Activated CD4-positive, alpha-beta T cell treated with anti-CD3 and anti-CD28 coated beads, Interleukin-10, Interleukin-2, amounts not matched to agents 100 ng/mL and 50 ng/mL, durations not matched to agents 16 hours and 8 hours (primary cell): ENCODE measurements around the gene UBASH3A.

Experiments
- DNase-seq: peaks from one replicate; pipeline ENCODE4 v3.0.0-alpha.2; 2020

Gene UBASH3A

GRCh38 chr21:42375506-42375905 lies 28.2 kb upstream of the UBASH3A start:
- no peak for DNase-seq

GRCh38 chr21:42375966-42376337 lies 27.8 kb upstream of the UBASH3A start:
- DNase-seq = no peak

DNA sequence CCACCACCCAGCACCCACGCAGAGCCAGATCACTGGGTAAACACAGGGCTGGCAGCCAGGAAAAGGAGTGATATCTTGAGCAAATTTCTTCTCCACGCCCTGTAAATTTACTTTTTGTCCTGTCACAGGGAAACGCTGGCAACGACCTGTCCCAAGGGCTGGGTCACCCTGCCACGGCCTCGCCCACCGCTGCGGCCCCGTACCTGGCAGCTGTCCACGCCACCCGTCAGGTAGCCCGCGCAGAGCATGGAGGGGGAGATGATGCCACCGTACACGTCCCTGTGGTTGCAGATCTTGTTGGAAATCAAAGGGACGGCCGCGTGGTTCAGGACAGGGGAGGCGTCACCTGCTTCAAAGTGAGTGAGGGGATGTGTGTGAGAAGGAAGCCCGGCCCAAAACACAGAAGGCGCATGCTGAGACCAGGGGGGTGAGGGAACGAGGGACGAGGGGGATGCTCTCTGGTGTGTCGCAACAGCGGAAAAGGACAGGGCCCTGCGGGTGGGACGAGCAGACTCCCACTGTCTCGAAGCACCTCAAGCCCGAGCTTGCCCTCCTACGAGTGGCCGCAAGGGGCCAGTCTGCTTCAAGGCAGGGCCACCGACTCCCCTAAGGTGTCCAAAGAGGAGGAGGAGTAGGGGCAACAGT lies 27.2 kb upstream of the UBASH3A start:
- DNase-seq = peak; percentile 67

DNA sequence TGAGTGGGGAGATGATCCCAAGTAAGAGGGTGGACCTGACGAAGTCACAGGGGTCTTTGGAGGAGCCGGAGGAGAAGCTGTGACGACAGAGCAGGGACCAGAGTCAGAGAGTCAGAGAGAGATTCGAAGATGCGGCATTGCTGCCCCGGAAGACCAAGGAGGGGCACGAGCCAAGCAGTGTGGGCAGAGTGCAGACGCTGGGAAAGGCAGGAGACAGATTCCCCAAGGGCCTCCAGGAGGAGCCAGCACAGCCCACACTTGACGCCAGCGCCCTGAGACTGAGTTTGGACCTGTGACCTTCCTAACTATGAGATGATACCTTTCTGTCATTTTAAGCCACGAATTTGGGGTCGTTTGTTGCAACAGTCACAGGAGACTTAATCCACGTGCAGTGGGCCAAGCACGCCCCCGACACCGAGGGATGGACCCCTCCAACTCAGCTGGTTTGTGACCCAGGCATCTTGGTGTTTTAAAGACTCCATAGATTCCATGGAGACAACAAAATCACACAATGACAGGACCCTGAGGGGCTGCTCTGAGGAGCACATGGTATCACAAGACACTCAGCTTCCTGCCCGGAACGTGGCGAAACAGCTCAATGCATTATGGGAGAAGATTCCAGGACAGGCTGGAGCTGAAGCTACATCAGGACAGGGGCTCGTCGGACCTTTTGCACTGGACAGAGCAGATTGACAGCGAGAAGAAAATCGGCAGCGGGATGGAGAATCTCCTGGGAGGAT lies 26.3 kb upstream of the UBASH3A start:
- DNase-seq = no peak

- no peak for DNase-seq
These were observed 25.8 kb upstream of the UBASH3A start for GRCh38 chr21:42377951-42378340.

DNA sequence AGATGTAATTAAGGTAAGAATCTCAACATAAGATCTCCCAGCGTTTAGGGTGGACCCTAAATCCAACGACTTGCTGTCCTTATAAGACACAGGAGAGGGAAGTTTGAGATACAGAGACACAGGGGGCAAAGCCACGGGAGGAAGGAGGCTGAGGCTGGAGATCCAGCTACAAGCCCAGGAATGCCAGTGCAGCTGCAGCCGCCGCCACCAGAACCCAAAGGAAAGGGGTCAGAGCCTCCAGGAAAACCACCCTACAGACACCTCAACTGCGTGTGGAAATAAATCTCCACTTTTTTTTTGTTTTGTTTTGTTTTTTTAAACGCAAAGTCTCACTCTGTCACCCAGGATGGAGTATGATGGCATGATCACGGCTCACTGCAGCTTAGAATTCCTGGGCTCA lies 25.3 kb upstream of the UBASH3A start:
- DNase-seq = no peak

- no peak for DNase-seq
These were observed 24.1 kb upstream of the UBASH3A start for GRCh38 chr21:42379426-42380215.

DNA sequence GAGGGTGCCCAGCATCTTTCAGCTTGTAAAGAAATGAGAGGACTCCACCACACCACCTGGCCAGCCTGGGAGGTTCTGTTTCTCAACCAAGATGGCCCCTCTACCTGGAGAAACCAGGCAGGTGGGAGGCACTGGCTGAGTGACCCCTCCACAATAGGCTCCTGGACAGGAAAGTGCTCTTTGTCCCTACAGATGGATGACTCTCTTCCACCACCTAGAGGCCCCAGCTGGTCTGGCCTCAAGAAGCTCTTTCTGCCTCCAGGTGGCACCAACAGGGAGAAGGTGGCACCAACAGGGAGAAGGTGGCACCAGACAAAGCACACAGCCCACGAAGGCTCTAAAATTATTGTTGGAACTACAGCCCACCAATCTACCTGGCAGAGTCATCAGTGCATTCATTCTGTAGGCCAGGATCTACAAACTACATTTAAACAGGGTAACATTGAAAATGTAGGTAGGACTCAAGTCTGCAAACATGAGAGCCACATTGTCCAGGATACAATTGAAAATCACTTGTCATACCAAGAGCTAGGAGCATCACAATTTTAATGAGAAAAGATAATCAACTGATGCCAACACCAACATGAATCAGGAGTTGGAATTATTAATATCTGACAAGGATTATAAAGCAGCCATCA lies 22.2 kb upstream of the UBASH3A start:
- DNase-seq = peak; percentile 57

DNA sequence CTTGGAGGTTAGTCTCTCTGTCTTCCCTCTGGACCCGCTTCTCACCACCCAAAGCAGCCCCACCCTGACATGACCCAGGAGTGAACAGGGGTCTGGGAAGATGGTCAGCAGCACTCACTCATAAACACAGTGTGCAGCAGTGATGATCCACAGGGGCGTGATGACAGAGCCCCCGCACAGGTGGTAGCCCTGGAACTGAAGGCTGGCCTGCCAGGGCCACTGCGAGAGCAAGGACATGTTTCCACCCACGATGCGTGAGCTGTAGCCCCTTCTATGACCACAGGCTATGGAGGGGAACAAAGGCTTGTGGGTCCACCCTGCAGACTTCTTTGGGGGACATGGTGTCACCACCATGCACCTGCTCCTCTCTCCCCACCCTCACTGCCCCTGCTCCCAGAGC lies 20.8 kb upstream of the UBASH3A start:
- DNase-seq = no peak

- DNase-seq = no peak
These were observed 20.4 kb upstream of the UBASH3A start for GRCh38 chr21:42383331-42383730.

GRCh38 chr21:42384156-42384945 lies 19.4 kb upstream of the UBASH3A start:
- no peak for DNase-seq

DNA sequence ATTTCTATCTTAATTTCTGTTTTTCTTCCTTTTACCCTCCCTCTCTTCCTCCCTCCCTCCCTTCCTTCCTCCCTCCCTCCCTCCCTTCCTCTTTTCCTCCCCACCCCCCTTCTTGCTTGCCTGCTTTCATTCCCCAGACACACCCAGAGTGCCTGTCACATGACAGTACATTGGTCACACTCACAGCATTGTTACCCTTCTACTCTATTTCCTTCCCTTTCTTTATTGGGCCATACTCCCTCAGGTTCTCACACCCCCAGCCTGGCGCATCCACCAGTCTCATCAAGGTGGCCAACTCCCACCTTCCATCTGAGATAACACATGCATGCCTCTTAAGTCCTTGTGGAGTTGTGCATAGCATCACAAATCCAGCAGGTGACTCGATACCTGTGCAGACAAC lies 18.7 kb upstream of the UBASH3A start:
- no peak for DNase-seq

- no peak for DNase-seq
These were observed 18.1 kb upstream of the UBASH3A start for GRCh38 chr21:42385619-42386018.

GRCh38 chr21:42386034-42386591 lies 17.6 kb upstream of the UBASH3A start:
- no peak for DNase-seq

DNA sequence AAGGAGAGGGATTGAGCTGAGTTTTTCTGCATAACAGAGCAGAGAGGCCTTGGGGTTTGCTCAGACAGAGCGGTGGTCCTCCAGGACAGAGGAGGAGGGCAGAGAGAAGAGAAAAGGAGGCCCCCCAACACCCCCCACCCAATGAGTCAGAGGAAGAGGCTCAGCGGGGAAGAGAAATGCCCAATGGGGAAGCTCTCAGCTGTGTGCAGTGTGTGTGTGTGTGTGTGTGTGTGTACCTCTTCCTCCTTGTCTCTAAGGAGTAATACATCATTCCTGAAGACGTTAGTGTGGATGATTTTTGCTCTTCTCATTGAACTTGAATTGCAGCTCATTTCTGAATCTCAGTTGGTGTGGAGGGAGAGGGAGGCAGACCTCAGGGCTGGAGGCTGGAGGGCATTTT lies 16.5 kb upstream of the UBASH3A start:
- no peak for DNase-seq

DNA sequence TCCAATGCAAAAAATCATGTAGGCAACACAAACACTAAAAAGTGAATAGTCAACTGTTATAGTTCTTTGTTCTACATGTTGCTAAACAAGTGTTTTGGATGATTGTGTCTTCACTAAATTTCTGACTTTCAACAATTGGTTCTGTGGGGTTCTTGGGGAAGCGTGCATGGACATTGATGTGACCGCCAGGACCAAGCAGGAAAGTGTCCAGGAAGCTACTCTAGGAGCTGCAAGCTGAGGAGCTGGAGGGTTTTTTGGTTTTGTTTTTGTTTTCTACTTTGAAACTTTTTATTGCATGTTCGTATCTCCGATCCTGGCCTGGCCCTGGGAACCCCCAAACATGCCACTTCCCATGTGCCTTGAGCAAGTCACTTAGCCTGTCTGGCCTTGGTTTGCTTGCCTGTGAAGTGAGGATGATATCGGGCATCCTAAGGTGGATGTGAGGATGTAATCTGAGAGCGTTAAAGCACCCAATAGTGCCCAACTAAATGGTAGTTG lies 15.8 kb upstream of the UBASH3A start:
- no peak for DNase-seq

- DNase-seq = peak; percentile 34
These were observed 14.8 kb upstream of the UBASH3A start for GRCh38 chr21:42388740-42389448.

DNA sequence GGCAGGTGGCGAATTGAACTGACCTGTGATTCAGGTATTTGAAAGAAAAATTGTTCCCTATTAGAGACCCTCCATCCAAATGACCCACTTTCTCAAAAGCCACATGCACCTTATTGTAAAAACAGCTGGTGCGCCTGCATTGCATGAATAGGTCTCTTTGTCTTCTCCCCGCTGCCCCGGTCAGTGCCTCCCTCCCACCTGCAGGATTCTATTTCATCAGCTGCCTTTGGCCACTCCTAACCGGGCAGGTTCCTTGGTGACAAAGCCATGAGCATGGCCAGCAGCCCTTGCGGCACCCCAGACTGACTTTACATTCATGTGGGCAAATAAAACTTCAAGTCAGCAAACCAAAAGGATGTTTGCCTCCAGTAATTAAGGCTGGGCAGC lies 14.3 kb upstream of the UBASH3A start:
- DNase-seq = no peak

GRCh38 chr21:42390193-42390592 lies 13.5 kb upstream of the UBASH3A start:
- no peak for DNase-seq

GRCh38 chr21:42390696-42391095 lies 13.0 kb upstream of the UBASH3A start:
- no peak for DNase-seq

GRCh38 chr21:42391297-42391696 lies 12.4 kb upstream of the UBASH3A start:
- no peak for DNase-seq
